ENCODE data around the gene MFGE8. TPM values are rescaled to one million over a fixed set of nuclear protein-coding genes. Genes with fewer than 3 reads are reported as not detected.

MFGE8 gene
- total and polyA plus RNA-seq, 10 donors = 21.8 to 105 (median 66.0) TPM

GRCh38 chr15:88859550-88859949, 53.6 kb downstream of the MFGE8 start:
- no peak overlapping the region for H3K4me3 ChIP-seq
- WGBS, 5 donors = 64 to 84% (median 73%) methylated on average over 7 of the region's 7 CpGs
- H3K27ac ChIP-seq = no peak overlapping the region
- no peaks in the 10 kb centered on the region for H3K4me1 ChIP-seq
- H3K36me3 ChIP-seq = no peaks in the 10 kb centered on the region
- no peak for DNase-seq
- intact Hi-C loops (cut with DNase I; ENCODE audit: low total_unique reads) = no loop called here
- peaks cover 0 to 11% (median 6%) of the 10 kb centered on the region in 8 donors for H3K9me3 ChIP-seq
- no peak for TF ChIP-seq CTCF (IDR thresholded peaks at IDR 0.05 in 8 of 11, conservative IDR thresholded peaks at IDR 0.05 in 3 of 11)
- H3K27me3 ChIP-seq (replicated peaks in 1 of 7) = peaks cover 0 to 5% (median 0%) of the 10 kb centered on the region in 7 donors

DNA sequence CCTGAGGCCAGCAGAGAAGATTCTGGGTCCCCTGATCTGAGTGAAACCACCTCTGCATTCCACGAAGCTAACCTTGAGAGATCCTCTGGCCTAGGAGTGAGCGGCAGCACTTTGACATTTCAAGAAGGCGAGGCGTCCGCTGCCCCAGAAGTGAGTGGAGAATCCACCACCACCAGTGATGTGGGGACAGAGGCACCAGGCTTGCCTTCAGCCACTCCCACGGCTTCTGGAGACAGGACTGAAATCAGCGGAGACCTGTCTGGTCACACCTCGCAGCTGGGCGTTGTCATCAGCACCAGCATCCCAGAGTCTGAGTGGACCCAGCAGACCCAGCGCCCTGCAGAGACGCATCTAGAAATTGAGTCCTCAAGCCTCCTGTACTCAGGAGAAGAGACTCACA, 54.2 kb downstream of the MFGE8 start:
- Histone ChIP-seq H3K27me3 (replicated peaks in 1 of 7) (peaks cover 0 to 5% (median 0%) of the 10 kb centered on the region in 7 donors), H3K9me3 (peaks cover 0 to 18% (median 13%) of the 10 kb centered on the region in 8 donors), H3K36me3 (no peaks in the 10 kb centered on the region), H3K4me3 (no peak overlapping the region), H3K27ac (no peak overlapping the region), H3K4me1 (no peaks in the 10 kb centered on the region)
- no peak for DNase-seq
- intact Hi-C loops (cut with DNase I; ENCODE audit: low total_unique reads) = no loop called here
- TF ChIP-seq CTCF (IDR thresholded peaks at IDR 0.05 in 8 of 11, conservative IDR thresholded peaks at IDR 0.05 in 3 of 11) (no peak), POLR2A (IDR thresholded peaks at IDR 0.05) (no peak), POLR2AphosphoS5 (IDR thresholded peaks at IDR 0.05) (no peak)
- WGBS, 5 donors = 80 to 91% (median 89%) methylated on average over 5 to 11 of the region's 11 CpGs

GRCh38 chr15:88852476-88852875, 60.7 kb downstream of the MFGE8 start:
- no peaks in the 10 kb centered on the region for H3K36me3 ChIP-seq
- no peak for TF ChIP-seq CTCF (IDR thresholded peaks at IDR 0.05 in 8 of 11, conservative IDR thresholded peaks at IDR 0.05 in 3 of 11)
- TF ChIP-seq POLR2AphosphoS5 (IDR thresholded peaks at IDR 0.05) = no peak
- no peak for TF ChIP-seq POLR2A (IDR thresholded peaks at IDR 0.05)
- no peak overlapping the region for H3K4me3 ChIP-seq
- DNase-seq = no peak
- no peaks in the 10 kb centered on the region for H3K4me1 ChIP-seq
- H3K27me3 ChIP-seq (replicated peaks in 1 of 7) = peaks cover 0 to 30% (median 0%) of the 10 kb centered on the region in 7 donors
- H3K27ac ChIP-seq = no peak overlapping the region
- intact Hi-C loops (cut with DNase I; ENCODE audit: low total_unique reads) = no loop called here
- H3K9me3 ChIP-seq = peaks cover 0 to 27% (median 16%) of the 10 kb centered on the region in 8 donors

DNA sequence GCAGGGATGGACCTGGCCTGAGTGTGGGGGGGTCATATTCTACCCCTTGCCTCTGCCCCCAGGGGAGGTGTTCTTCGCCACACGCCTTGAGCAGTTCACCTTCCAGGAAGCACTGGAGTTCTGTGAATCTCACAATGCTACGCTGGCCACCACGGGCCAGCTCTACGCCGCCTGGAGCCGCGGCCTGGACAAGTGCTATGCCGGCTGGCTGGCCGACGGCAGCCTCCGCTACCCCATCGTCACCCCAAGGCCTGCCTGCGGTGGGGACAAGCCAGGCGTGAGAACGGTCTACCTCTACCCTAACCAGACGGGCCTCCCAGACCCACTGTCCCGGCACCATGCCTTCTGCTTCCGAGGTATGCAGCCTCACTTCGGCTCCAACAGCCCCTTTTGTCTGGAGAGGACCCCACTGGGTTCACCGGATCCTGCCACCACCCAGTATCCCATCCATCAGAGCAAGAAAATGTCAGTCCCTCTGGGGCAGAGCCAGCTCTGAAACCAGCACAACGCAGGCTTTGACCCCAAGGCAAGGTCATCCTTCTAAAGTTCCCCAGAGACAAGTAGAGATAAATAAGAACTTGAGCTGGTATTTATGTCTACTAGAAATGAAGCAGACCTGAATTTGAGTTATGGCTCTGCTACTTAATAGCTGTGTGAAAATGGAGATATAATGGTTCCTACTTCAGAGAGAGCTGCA, 63.7 kb downstream of the MFGE8 start:
- DNase-seq = no peak
- Histone ChIP-seq H3K27ac (no peak overlapping the region), H3K36me3 (no peaks in the 10 kb centered on the region), H3K4me3 (no peak overlapping the region), H3K9me3 (peaks cover 0 to 16% (median 9%) of the 10 kb centered on the region in 8 donors), H3K27me3 (replicated peaks in 1 of 7) (peaks cover 0 to 30% (median 0%) of the 10 kb centered on the region in 7 donors), H3K4me1 (no peaks in the 10 kb centered on the region)
- intact Hi-C loops (cut with DNase I; ENCODE audit: low total_unique reads) = no loop called here
- WGBS, 5 donors = 79 to 92% (median 86%) methylated on average over 22 of the region's 22 CpGs
- TF ChIP-seq POLR2AphosphoS5 (IDR thresholded peaks at IDR 0.05) (no peak), CTCF (IDR thresholded peaks at IDR 0.05 in 8 of 11, conservative IDR thresholded peaks at IDR 0.05 in 3 of 11) (no peak), POLR2A (IDR thresholded peaks at IDR 0.05) (no peak)

Other genes starting within 250 kb of the MFGE8 start
- gene ACAN, start 109.9 kb downstream of the MFGE8 start, total RNA-seq = 1 to 10 TPM in 3 of 7 donors, under 1 TPM in 4; 0.09 to 2.1 (median 0.98) TPM
- under 1 TPM; 0.20 to 0.42 (median 0.20) TPM for gene ACAN, start 109.9 kb downstream of the MFGE8 start, polyA plus RNA-seq
- gene HAPLN3, start 17.8 kb downstream of the MFGE8 start, total RNA-seq = 10 to 100 TPM; 12.6 to 36.0 (median 17.3) TPM
- gene HAPLN3, start 17.8 kb downstream of the MFGE8 start, polyA plus RNA-seq = 10 to 100 TPM in 2 of 3 donors, 1 to 10 TPM in 1; 9.7 to 16.6 (median 14.8) TPM
- 100 to 1,000 TPM in 5 of 7 donors, 10 to 100 TPM in 2; 83.9 to 158 (median 123) TPM for gene ABHD2, start 175.1 kb upstream of the MFGE8 start, total RNA-seq
- 1 to 10 TPM; 2.1 to 8.2 (median 3.2) TPM for gene ABHD2, start 175.1 kb upstream of the MFGE8 start, polyA plus RNA-seq